HG03097 (cell line): ENCODE data around the gene ADAMTS16.

Experiments
- ATAC-seq: cut with Tn5 transposase; IDR thresholded peaks from one replicate; pipeline ENCODE4 v1.9.1; 2021; ENCODE audit not compliant: unreplicated experiment, low FRiP score

Gene ADAMTS16

DNA sequence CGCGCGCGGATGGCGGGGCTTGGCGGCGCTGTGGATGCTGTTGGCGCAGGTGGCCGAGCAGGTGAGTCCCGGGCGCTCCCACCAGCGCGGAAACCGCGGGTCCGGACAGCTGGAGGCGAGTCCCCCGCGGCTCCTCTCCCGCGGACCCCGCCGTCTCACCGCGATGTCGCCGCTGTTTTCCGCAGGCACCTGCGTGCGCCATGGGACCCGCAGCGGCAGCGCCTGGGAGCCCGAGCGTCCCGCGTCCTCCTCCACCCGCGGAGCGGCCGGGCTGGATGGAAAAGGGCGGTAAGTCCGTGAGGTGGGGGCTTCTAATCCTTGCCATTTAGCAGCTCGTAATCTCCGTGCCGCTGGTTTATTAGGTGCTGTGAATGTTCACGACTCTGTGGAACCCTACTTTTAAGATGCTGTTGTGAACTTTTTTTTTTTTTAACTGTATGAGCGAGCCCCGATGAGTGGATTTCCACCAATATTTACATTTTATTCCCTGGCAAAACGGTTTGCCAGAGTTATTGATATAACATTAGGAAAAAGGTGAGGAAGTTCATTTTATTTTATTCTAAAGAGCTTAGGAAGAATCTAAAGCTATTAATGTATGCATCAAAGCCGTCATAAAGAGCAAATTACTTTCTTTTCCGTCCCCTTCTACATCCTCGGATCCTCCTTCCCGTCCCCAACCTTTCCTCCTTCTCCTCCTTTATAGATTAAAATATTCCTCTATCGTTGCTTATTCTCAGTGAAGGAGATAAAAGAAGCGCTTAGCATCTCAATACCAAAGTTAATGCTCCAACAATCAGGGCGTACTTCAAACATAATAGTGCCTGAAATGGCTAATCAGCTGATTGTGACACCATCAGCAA lies 579 bp downstream of the ADAMTS16 start:
- no peak for ATAC-seq

DNA sequence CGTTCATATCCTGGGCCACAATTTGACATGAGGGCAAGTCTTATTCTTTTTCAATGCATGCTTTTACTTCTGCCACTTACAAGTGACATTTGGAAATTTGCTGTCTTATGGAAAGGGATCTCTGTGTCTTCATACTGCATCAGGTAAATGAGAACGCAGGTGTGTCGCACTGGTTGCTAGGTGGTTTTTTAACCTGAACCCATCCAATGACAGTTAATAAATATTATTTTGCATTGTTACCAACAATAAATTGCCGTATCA lies 1.1 kb downstream of the ADAMTS16 start:
- ATAC-seq = no peak

DNA sequence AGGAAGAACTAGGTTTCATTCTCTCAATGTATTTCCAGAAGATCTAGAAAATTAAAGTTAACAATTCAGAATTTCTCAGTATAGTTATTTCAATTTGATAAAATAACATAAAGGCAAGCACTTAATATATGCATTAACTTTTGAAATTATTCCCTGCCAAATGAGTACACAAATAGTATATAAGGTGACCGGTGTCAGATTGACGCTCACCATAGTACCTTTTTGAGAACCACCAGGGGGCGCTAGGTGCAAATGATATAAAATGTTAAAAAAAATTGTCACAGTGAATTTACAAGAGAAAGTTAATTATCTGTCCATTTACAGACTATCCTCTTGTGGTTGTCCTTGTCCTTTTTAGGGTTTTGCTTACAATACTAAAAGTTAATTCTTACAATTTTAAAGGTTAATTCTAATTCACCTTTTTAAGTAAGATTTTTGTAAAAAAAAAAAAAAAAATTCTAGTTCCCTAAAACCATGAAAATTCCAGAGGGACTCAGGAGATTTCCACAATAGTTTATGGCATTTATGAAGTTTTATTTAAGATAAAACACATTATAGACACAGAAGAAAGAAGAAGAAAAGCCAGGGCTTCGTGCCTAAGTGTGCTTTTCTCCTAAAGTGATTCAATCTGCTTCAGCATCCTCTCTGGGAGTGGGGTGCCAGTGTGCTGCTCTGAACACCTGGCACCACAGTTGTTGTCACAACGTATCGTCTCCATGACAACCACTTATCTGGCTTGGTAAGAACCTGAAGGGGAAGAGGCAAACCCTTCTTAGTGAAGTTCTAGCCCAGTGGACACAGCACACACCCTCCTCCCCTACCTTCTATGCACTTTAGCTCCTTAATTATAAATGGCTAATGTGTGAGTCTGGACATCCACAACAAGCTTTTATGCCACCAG lies 1.7 kb downstream of the ADAMTS16 start:
- no peak for ATAC-seq

DNA sequence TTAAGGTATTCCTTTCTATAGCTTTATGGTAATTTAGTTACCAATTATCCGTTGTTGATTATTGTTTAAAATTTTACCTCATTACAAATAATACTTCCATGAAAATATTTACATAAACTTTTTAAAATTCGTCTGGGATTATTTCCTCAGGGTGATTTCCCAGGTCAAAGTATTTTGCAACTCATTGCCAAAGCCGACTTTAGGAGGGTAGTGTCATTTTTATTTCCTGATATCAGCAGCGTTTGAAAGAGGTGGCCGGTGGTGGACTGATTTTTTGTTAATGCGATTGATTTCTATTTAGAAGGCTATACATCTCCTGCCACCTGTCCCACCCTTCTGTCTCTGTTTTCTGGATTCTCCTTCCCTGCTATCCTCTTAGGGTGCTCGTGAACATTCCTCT lies 4.3 kb downstream of the ADAMTS16 start:
- no peak for ATAC-seq

DNA sequence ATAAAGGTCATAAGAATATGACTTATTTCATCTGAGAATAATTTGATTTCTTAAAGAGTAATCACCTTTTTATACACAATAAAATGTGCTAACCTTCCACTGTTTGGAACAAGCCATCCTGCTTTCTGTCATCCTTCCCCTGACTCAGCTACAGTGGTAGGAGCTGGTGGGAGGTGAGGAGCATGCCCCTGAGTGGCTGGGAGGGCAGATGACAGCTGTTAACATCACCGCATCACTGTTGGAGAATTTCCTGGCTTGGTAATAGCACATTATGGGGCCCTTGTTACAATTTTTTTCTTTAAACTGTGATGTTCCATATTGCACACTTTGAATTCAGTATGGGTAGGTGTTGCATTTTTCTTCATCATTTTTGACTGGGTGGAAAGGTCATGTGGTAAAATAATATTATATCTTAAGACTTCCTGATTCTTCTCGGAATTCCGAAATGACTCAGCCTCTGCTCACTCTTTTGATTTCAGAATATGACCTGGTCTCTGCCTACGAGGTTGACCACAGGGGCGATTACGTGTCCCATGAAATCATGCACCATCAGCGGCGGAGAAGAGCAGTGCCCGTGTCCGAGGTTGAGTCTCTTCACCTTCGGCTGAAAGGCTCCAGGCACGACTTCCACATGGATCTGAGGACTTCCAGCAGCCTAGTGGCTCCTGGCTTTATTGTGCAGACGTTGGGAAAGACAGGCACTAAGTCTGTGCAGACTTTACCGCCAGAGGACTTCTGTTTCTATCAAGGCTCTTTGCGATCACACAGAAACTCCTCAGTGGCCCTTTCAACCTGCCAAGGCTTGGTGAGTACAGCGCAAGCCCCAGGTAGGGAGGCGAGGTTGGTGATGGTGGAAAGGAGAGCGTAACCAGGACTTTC lies 5.8 kb downstream of the ADAMTS16 start:
- no peak for ATAC-seq

DNA sequence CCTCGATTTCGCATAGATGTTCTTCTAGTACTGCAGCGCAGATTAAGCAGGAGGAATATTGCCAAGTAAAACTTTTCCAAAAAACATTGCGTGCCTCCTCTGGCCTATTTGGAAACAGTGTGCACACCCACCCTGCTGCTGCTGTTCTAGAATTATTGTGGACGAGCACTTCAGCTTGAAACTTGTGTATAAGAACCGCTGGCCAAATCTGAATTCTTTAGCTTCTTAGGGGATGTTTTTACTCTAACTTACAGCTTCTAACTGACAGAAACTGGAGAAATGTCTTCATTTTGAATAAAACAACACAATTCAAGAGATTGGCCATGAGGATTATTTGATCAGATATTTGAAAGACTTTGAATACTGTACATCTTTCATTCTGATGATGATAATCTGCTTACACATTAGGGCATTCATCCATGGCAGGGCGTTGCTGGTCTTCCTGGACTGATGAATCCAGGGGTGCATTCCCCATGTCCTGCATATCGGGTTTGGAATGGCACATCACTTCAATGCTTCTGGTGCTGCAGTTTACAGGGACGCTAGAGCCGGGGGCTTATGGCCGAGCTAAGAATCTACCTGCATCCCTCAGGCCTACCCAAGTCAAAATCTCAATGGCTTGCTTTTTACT lies 6.5 kb downstream of the ADAMTS16 start:
- ATAC-seq = no peak

DNA sequence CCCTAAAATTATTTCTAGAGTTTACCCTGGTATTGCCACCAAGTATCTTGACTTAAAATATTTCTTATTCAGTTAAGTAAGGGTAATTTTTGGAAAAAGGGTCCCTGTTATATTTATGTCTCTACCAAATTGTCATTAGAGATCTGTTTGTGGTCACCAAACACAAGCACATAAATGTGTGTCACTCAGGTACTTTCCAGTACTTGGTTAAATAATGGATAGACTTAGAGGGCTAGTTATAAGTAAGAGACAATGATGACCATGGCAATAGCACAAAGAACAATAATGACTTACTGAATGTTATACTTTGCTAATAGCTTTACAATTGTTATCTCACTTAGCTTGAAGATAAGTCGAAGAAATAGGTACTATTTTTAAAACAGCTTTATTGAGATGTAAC lies 9.0 kb downstream of the ADAMTS16 start:
- ATAC-seq = no peak

DNA sequence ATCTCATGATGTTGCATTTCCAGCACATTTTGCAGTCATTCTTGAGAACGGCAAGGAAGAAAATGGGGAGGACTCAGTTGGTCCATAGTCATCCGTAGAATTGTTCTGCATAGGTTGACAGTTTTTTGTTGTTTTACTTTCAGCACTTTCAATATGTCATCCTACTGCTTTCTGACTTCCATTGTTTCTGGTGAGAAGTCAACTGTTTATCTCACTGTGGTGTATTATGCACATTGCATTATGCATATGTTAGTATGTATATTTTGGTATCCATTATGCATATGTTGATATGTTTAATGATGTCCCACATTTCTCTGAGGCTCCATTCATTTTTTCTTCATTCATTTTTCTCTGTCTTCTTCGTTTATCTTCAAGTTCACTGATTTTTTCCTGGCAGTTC lies 10.5 kb downstream of the ADAMTS16 start:
- ATAC-seq = no peak

DNA sequence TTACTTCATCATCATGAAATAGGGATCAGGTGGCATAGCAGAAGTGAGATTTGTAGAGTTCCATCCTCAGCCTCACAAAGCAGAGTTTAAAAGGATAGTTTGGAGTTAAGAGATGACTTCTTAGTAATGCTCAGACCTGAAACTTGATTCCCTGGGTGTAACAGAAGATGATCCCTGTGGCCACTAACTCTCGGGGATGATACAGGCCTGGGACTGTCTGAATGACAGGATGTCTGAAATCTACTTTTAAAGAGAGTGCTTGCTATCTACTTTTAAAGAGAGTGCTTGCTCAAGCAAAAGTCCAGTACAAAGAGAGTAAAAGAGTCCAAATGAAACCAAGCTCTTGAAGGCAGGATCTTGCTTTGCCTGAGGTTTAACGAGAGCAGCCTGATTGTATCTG lies 14.6 kb downstream of the ADAMTS16 start:
- ATAC-seq = no peak

DNA sequence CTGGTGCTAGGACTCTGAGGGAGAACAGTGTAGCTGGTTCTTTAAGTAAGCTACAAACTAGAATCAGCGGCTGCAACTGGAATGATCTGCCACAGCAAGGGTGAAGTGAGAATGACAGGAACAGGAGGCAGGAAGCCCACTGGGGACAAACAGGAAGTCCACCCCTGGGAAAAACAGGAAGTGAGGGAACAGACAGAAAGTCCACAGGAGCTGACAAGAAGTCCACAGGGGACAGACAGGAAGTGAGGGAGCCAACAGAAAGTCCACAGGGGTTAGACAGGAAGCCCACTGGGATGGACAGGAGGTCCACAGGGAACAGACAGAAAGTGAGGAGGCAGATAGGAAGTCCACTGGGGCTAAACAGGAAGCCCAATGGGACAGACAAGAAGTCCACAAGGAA lies 15.5 kb downstream of the ADAMTS16 start:
- ATAC-seq = no peak

DNA sequence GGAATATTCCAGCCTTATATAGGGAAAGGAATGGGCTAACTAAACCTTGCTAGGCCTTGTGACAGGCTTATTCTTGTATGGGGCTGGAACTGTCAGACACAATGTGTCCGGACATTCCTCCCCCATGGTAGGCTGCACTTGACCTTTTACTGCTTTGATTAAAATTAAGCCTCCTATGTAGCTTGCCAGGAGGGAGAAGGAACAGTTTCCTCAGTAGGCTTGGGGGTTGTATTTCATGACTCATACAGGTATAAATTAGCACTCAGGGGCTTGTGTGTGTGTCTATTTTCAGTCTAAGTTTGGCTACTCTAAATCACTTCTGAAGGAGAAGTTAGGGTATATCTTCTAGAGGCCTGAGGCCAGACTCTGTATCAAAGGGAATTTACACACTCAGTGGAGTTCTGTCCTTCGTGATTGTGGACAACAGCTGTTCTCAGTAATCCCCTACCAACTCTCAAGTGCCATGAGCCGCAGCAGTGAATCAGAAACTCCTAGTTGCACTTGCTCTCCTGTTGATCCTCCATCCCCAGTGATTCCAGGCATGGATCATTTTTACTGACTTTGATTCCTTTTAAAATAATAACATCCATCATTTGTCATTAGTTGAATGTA lies 16.4 kb downstream of the ADAMTS16 start:
- no peak for ATAC-seq

DNA sequence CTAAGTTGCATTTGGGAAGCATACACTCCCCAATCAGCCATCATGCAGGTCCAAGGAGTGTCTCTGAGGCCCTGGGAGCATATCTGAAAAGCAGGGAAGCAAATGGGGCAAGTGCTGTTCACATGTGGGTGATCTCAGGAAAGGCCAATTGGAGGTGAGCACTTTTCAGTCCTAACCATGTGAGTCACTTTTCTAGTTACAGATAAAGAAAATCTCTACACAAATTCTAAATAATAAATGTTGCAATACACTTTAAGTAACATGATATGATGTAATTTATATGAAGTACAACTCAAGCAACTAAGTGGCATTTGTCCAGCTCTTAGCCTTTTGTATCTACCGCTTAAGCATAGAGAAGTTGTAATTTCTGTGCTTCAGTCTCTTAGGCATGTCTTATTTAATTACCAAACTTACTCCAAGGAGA lies 18.4 kb downstream of the ADAMTS16 start:
- no peak for ATAC-seq

DNA sequence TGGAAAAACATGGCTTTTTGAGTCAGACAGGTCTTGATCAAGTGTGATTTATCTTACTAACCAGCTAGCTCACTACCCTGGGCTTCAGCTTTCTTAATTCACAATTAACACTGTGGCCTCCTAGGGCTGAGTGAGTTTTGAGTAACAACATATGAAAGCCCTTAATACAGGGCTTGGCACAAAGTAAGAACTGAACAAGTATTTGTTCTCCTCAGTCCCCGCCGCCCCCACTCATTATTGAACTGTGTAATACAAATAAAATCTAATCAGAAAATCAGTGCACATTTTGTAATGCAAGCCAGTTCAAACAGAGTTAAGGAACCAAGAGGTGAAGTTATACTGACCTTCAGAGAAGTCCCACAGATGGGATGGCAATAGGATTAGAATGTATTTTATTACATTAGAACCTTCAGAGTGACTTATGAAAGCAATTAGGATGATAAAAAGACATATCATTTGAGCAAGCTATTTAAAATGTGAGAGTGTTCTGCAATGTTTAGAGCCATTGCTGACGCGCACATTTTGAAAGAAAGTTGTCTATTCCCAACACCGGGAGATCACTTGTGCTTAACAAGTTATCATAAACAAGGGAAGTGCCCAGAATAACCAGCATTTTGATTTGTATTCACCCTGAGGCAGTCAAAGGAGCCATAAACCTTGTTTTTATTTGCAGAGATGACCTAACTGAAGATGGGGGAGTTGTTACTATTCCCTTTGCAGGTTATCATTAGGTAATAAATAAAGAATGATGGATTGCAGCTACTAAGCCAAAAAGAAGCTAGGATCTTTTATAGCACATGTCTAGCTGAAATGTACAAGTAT lies 19.4 kb downstream of the ADAMTS16 start:
- no peak for ATAC-seq

DNA sequence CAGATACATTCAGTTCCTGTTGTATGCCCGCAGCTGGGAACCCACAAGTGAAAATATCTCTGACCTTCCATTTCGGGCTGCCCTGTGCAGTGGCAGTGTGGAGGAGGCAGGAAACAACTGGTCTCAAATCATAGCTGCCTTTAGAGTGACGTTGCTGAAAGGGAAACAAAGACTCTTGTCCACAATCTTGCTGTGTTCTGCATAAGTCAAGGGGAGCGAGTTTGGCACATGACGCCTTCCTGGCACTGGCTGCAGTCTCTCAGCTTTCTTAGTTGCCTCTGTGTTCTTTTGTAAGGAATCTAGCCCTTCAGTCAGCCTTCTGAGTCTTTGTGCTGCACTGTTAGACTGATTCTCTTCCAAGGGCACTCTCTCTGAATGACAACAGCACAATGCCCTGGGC lies 24.0 kb downstream of the ADAMTS16 start:
- ATAC-seq = no peak

DNA sequence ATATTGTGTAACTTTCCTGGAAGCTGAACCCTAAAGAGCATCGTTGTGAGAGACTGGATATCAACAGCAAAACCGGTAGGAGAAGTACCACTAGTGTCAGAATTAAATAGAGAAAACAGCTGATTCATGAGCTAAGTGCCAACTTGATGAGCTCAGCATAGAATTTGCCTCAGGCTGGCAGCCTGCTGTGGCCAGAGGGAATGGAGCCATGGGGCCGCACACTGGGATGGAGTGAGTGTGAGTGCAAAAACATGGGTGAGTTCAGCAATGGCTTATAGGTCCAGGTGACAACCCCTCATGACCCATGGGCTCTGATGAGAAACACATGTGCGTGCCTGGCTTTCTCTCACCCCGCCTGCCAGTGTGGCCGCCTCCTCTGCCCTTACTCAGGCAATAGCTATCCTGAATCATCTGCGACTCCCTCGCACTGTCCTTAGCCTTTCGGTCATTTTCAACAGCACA lies 25.4 kb downstream of the ADAMTS16 start:
- no peak for ATAC-seq

DNA sequence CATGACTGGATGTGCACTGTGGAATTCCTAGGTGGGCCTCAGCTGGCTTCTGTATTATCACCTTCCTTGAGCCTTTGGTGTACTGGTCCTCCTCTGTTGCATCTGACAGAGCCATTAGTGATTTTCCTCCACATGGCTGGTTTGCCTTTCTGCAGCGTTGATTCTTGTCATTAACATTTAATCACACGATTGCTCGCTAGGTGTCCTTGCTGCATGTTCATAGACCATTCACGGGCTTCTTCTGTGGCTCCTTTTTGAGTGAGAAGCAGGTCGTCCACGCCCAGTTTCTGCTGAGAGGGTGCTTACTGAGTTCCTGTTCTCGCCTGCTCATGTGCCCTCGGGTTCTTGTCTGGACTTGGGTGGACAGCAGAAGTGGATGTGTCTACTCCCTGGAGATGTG lies 29.3 kb downstream of the ADAMTS16 start:
- no peak for ATAC-seq

DNA sequence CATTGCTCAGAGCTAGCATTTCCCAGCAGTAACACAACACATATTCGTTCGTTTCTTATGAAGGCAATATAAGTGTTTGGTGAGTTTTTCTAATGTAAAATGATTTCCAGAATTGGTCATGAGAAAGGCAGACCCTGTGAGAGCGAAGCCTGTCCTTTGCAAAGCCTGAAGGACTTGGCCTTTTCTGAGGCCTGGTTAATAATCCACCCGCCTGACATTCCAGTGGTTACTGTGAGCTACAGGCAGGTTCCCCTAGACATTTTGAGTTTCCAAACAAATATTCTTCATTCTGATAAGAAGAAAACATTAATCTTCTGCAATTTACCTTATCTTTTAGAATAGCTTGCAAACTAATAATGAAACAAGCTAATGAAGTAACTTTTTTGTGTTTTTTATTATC lies 38.0 kb downstream of the ADAMTS16 start:
- ATAC-seq = no peak

DNA sequence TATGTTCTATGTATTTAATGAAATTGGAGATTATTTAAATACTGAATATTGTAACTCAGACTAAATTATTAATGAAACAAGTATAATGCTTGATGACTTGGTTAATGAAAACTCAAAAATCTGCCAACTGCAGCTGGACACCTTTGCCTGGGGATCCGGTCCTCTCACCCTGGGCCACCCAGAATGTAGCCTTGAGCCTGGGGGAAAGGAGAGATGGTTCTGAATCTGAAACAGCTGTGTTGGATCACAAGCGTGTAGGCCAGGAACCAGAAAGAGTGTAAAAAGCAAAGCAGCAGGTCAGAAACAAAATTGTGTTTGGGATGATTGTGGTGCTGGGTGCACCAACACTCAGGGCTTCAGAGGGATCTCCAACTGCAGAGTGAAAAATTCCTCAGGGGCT lies 38.5 kb downstream of the ADAMTS16 start:
- no peak for ATAC-seq

DNA sequence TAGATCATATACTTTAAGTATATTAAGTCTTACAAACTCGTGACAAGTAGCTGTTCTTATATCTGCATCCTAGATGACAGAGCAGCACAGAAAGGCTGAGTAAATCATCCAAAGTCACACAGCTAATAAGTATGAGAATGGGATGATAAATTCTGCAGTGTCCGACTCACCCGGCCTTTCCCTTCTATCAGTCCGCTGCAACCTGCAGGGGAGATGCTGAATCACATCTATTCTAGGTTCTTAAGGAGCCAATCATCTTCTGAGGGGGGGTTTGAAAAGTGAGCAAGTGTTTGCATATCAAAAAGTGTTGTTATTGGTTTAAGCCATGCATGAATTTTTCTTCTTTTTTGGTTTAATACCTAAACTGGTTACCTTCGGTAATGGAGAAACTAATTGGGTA lies 38.9 kb downstream of the ADAMTS16 start:
- ATAC-seq = no peak
